GM12891 (cell line): ENCODE data around the gene FXYD7.
"Not testable (repeated sequence)": the region's sequence is repeated elsewhere in the genome, so short reads cannot be mapped to it uniquely, and the experiment has no call there.

Source experiments
- DNase-seq: peaks from one replicate; pipeline ENCODE4 v3.0.0; 2011; ENCODE audit warnings: low spot score; ENCODE audit not compliant: insufficient read length
- FAIRE-seq: peaks from 2 replicates; lab custom pipeline; 2011; peaks lifted over from hg19 to GRCh38; lab: Jason Lieb, UNC
- PAX5 ChIP-seq: IDR thresholded peaks from 2 replicates; pipeline ENCODE4 v1.6.1; 2011; ENCODE audit warnings: low read length, moderate library complexity, mild to moderate bottlenecking; ENCODE audit not compliant: insufficient read depth, severe bottlenecking
- POLR2A ChIP-seq: IDR thresholded peaks from 2 replicates; pipeline ENCODE4 v1.6.1; 2011; ENCODE audit warnings: low read depth, low read length, control low read depth
- POLR2AphosphoS5 ChIP-seq: IDR thresholded peaks from 2 replicates; pipeline ENCODE4 v1.6.1; 2011; ENCODE audit warnings: low read depth, low read length, control low read depth
- POU2F2 ChIP-seq: IDR thresholded peaks from 2 replicates; pipeline ENCODE4 v1.6.1; 2011; ENCODE audit warnings: low read depth, mild to moderate bottlenecking, control low read depth, low read length, moderate library complexity
- SPI1 ChIP-seq: IDR thresholded peaks from 2 replicates; pipeline ENCODE4 v1.6.1; 2011; ENCODE audit warnings: low read depth, low read length, control low read depth
- TAF1 ChIP-seq: IDR thresholded peaks from 2 replicates; pipeline ENCODE4 v1.6.1; 2011; ENCODE audit warnings: low read depth, low read length, control low read depth

FXYD7 gene

DNA sequence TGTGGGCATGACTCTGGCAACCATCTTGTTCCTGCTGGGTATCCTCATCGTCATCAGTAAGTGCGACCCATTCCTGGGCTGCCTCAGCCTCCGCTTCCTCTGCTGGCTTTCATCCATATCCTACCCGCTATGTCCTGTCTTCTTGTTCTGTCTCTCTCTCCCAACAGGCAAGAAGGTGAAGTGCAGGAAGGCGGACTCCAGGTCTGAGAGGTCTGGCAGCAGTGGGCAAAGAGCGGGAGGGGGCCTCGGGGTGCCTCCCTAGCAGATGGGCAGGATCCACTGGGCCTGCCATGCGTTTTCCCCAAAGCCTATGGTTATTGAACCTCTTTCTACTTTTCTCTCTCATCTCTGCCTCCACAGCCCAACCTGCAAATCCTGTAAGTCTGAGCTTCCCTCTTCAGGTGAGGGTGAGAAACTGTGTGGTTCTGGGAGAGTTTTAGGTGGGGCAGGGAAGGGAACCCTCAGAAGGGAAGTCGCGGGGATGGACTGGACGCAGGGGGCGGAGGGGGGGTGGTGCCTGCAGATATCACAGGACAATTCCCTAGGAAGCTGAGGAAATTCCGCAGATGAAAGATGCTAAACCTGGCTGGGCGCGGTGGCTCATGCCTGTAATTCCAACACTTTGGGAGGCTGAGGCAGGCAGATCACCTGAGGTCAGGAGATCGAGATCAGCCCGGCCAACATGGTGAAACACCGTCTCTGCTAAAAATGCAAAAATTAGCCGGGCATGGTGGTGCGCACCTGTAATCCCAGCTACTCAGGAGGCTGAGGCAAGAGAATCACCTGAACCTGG is 8.4 kb downstream of the FXYD7 start:
- no peak for DNase-seq
- no peak for TF ChIP-seq SPI1
- TF ChIP-seq POU2F2, result no peak
- no peak for TF ChIP-seq POLR2AphosphoS5
- no peak for TF ChIP-seq PAX5
- no peak for TF ChIP-seq POLR2A
- TF ChIP-seq TAF1, result no peak

DNA sequence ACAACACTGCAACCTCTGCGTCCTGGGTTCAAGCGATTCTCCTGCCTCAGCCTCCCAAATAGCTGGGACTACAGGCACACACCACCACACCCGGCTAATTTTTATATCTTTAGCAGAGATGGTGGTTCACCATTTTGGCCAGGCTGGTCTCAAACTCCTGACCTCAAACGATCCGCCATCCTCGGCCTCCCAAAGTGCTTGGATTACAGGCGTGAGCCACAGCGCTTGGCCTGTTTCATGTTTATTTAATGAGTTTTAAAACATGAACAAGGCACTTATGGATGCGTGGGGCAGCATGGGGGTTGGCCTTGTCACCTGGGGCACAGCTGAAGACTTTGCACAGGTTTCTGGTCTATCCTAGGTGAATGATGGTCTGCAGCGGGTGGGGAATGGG is 10.1 kb downstream of the FXYD7 start:
- DNase-seq, FAIRE-seq: not testable (repeated sequence)

More for the DNA sequence above, 8.4 kb downstream of the FXYD7 start:
- FAIRE-seq, result no peak

DNA sequence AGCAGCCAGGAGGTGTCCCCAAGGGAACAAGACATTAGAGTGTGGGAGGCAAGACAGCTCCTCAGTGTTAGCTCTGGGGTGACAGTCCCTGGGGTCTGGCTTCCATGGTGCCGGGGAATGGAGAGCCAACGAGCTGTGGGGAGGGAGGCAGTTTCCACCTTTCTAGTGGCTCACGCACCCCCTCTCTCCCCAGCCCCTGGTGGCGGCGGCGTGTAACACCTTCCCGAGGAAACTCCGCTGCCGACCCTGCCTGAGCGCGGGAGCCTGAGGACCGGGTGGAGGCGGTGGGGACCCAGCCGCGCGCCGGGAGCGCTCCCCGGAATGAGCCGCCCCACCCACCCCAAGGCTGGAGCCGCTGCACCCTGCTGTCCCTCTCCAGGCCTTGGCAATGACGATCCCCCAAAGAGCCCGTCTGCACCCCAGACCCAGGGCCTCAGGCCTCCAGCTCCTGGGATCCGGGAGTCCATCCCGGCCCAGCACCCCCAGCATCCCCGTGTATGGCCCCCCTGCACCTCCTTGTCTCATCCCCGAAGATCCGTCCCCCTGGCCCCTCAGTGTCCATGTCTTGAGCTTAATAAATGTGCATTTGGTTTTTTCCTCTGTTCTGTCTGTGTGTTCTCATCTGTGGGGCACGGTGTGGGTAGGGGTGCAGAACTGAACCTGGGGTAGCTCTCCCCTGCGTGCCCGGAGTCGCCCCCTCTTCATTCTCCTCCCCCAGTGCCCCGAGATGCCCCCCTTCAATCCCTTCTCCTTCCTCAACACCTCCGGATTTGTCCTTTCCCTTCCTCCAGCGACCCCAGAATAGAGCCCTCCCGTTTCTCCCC is 10.9 kb downstream of the FXYD7 start:
- DNase-seq, result peak; percentile 80
- peak; percentile 91 for FAIRE-seq
- TF ChIP-seq PAX5 (no peak), TAF1 (no peak), POLR2A (no peak), POU2F2 (no peak), SPI1 (no peak)

DNA sequence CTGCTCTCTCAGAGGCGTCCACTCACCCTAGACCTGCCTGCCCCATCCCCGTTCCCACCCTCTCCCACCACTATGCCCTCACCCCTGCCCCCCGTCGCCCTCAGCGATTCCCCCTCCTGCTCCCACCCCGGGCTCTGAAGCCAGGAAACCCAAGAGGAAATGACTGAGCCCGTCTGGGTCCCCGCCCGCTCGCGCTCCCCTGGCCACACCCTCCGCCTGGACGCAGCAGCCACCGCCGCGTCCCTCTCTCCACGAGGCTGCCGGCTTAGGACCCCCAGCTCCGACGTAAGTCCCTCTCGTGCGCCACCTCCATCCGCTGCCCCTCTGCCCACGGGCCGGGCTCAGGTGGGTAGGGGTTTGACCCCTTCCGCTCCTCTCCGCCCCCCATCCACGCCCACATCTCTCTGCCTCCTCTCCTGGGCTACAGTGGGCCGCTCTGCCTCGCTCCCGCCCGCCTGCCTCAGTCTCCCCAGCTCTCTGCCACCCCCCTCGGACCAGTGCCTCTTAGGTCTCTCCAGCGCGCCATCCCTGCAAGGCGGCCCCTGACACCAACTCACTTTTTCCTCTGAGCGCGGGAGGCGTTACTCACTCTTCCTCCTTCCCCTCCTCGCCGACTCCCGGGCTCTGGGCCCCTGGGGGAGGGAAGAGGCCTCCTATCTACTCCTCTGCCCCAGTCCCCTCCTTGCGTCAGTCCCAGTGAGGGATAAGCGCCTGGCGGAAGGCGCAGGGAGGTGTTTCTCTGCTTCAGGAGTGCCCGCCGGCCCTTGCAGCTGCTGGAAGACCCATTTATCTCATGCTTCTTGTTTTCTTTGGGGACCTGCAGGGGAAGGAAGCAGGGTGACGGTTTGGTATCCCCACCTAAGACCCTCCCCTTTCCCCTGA is 11.7 kb downstream of the FXYD7 start, which contains the start of gene FXYD5:
TSS of gene FXYD5 (plus strand) at position 211 of the 882 bp plus-strand sequence. CDS start 816 bp downstream, outside the sequence.
- DNase-seq (peak; percentile 69), FAIRE-seq (peak; percentile 78)
- TF ChIP-seq POLR2AphosphoS5 (no peak), TAF1 (no peak), POLR2A (no peak), SPI1 (no peak), PAX5 (no peak)

DNA sequence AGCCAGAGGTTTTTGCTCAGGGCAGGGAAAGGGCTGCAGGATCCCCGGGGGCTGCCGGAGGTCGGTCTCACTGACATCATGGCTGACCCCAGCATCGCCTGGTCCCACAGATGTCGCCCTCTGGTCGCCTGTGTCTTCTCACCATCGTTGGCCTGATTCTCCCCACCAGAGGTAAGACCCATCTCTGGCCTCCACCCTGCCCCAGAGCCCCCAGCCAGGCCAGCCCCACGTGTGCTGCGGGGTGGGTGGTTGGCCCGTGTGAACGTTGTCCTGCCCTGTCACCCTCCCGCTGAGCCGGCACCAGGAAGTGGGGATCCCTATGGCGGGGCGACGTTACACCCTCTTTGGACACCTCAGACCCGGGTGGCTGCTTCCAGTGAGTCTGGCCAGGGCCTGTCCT is 12.4 kb downstream of the FXYD7 start:
- peak; percentile 89 for FAIRE-seq
- TF ChIP-seq POLR2AphosphoS5 (no peak), POU2F2 (no peak), POLR2A (no peak), TAF1 (no peak), PAX5 (no peak), SPI1 (no peak)
- no peak for DNase-seq

DNA sequence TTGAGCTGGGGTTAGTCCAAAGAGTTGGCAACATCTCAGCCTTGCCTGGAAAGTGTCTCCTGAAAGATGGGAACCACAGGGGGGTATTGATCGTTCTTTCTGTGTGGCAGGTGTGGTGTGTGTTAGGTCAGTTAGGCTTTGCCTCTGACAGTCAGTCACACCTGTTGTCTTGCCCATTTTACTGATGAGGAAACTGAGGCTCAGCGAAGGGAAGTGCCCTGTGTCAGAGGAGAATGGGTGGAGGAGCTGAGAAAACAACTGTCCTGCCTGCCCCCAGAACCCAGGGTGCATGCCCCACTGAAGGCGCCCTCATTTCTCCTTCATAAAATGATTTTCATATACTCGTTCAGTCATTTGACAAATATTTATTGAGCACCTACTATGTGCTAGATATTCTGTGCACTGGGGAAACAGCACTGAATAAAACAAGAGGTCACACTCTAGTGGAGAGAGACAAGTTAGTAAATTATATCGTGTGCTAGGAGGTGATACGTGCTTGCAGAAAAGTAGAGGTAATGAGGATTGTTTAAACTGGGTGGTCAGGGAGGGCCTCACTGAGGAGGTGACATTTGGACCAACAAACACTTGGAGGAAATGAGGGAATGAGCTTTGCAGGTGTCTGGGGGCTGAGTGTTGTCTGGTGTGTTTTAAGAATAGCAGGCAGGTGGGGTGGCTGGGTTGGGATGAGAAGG is 13.1 kb downstream of the FXYD7 start:
- FAIRE-seq, result peak; percentile 40
- TF ChIP-seq SPI1, result no peak
- TF ChIP-seq TAF1, result no peak
- TF ChIP-seq POU2F2, result no peak
- no peak for TF ChIP-seq POLR2A
- no peak for TF ChIP-seq PAX5
- TF ChIP-seq POLR2AphosphoS5, result no peak

DNA sequence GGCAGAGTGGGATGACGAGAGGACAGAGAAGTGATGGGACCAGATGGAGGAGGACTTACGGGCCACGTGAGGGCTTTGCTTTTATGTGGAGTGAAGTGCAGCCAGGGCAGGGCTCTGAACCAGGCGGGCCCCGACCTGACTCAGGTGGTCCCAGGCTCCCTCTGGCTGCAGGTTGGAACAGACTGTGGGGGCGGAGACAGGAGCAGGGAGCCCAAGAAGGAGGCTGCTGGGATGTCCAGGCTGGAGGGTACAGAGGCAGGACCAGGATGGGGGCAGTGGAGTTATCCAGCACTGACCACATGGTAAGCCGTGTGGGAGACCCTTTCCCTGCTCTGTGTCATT is 13.6 kb downstream of the FXYD7 start:
- DNase-seq (no peak), FAIRE-seq (no peak)
- TF ChIP-seq SPI1, result no peak
- TF ChIP-seq PAX5, result no peak
- TF ChIP-seq TAF1, result no peak
- no peak for TF ChIP-seq POU2F2
- TF ChIP-seq POLR2A, result no peak
- TF ChIP-seq POLR2AphosphoS5, result no peak

More for the DNA sequence above, 13.1 kb downstream of the FXYD7 start:
- DNase-seq, result no peak

DNA sequence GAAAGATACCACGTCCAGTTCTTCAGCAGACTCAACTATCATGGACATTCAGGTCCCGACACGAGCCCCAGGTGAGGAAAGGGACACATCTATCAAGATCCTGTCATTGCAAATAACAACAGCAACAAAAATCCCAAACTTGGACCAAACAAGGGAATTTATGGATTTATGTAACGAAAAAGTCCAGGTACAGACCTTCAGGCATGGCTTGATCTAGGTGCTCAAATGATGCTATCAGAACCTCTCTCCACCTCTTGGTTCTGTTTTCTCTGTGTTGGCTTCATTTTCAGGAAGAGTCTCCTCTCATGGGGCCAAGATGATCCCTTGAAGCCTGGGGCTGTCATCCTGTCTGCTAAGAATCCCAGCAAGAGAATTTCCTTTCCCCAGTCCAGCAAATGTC is 14.4 kb downstream of the FXYD7 start:
- TF ChIP-seq POLR2AphosphoS5 (no peak), POLR2A (no peak)
- FAIRE-seq, result no peak
- DNase-seq, result no peak

DNA sequence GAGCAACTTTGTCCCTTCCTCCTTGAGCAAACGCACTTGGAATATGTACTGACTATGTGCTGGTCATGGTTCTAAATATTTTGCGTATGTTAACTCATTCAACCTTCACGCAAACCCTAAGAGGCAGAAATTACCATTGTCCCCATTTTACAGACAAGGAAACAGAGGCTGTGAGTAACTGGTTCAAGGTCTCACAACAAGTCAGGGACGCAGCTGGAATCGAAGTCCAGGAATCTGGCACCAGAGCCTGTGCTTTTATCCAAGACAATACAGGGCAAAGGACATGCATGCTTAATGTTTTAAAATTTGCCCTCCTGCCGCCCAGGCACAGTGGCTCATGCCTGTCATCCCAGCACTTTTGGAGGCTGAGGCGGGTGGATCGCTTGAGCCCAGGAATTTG is 16.6 kb downstream of the FXYD7 start:
- TF ChIP-seq POU2F2, result no peak
- TF ChIP-seq POLR2AphosphoS5, result no peak
- TF ChIP-seq PAX5, result no peak
- no peak for TF ChIP-seq SPI1
- TF ChIP-seq TAF1, result no peak
- TF ChIP-seq POLR2A, result no peak
- DNase-seq (no peak), FAIRE-seq (no peak)
